SU-DHL-6 (cell line): Measurements from ENCODE around the gene RAB44.

Experiments used
- H2AFZ ChIP-seq: fragments of 200-600 bp; sonication (generic); 2 replicates; pipeline ENCODE4 v1.6.1; 2014; ENCODE audit warnings: low read depth, mild to moderate bottlenecking, moderate library complexity, mixed read lengths, antibody characterized with exemption, low read length; ENCODE audit not compliant: severe bottlenecking
- H3F3A ChIP-seq: fragments of 200-600 bp; shearing (Covaris generic); 2 replicates; pipeline ENCODE4 v1.6.0; 2016; ENCODE audit warnings: antibody characterized with exemption, mild to moderate bottlenecking; ENCODE audit not compliant: insufficient read depth
- H3K27ac ChIP-seq: fragments of 200-600 bp; sonication (generic); 2 replicates; pipeline ENCODE4 v1.5.1; 2016; ENCODE audit warnings: low read depth, mild to moderate bottlenecking, low read length, moderate library complexity, mixed read lengths
- H3K27me3 ChIP-seq: fragments of 200-600 bp; sonication (generic), shearing (Covaris generic); 2 replicates; pipeline ENCODE4 v1.6.0; 2014; ENCODE audit warnings: mild to moderate bottlenecking, low read length
- H3K36me3 ChIP-seq: fragments of 200-600 bp; sonication (generic); 2 replicates; pipeline ENCODE4 v1.6.1; 2014; ENCODE audit warnings: mild to moderate bottlenecking, low read length, mixed read lengths
- H3K4me2 ChIP-seq: fragments of 300-600, 200-600 bp; shearing (Covaris generic), sonication (generic); 2 replicates; pipeline ENCODE4 v1.6.0; 2014; ENCODE audit warnings: low read length, low read depth, mild to moderate bottlenecking; ENCODE audit not compliant: poor library complexity, severe bottlenecking
- H3K4me3 ChIP-seq: fragments of 200-600 bp; sonication (generic); 2 replicates; pipeline ENCODE4 v1.5.1; 2014; ENCODE audit warnings: antibody characterized with exemption, low read length, mild to moderate bottlenecking, mixed read lengths; ENCODE audit not compliant: insufficient read depth, poor library complexity, severe bottlenecking
- H3K79me2 ChIP-seq: fragments of 200-600 bp; sonication (generic); 2 replicates; pipeline ENCODE4 v1.6.1; 2014; ENCODE audit warnings: mild to moderate bottlenecking, low read length, moderate library complexity; ENCODE audit not compliant: insufficient read depth
- H3K9ac ChIP-seq: fragments of 200-600 bp; sonication (generic); 2 replicates; pipeline ENCODE4 v1.7.0; 2014; ENCODE audit warnings: mild to moderate bottlenecking, low read length
- H3K9me2 ChIP-seq: fragments of 200-600 bp; sonication (generic); replicated peaks from 2 replicates; pipeline ENCODE4 v1.6.1; 2014; ENCODE audit warnings: low read length; ENCODE audit not compliant: insufficient read depth
- H3K9me3 ChIP-seq: fragments of 200-600 bp; sonication (generic); 2 replicates; pipeline ENCODE4 v1.6.1; 2014; ENCODE audit warnings: low read length, mixed read lengths; ENCODE audit not compliant: insufficient read depth
- H4K20me1 ChIP-seq: fragments of 200-600 bp; sonication (generic); 2 replicates; pipeline ENCODE4 v1.6.1; 2014; ENCODE audit warnings: low read depth, mild to moderate bottlenecking, antibody characterized with exemption, low read length, moderate library complexity, mixed read lengths
- EZH2phosphoT487 ChIP-seq: fragments of 200-600 bp; sonication (generic), shearing (Covaris generic); conservative IDR thresholded peaks from 2 replicates; pipeline ENCODE4 v1.6.1; 2018; ENCODE audit warnings: mild to moderate bottlenecking, antibody characterized with exemption, low read length, moderate library complexity, mixed read lengths
- TF ChIP-seq, protein P1 (sequence below): fragments of 200-600 bp; sonication (generic); IDR thresholded peaks from one replicate; pipeline ENCODE4 v1.5.1; 2017; ENCODE audit warnings: antibody characterized with exemption, mild to moderate bottlenecking, low read length, moderate library complexity; ENCODE audit not compliant: insufficient read depth, poor library complexity, severe bottlenecking

The RAB44 gene

DNA sequence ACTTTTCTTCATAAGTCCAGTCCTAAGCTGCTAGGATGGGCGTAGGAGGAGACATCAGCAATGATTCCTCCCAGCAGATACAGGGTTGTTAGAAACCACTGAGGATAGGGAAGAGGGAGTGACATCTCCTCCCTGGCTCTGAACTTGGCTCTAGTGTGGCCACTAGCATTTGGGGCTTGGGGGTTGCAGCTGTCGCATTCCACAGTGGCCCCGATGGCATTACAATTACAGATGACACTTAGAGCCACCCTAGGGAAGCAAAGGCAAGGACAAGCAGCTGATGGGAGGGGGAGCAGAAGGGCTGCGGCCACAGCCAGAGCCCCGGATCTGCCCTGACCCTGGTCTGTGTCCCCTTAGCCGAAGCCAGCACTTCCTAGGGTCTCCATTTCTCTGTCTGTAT lies 28.6 kb upstream of the RAB44 start:
- H3K27ac ChIP-seq, result no peak overlapping the region
- H3K9me3 ChIP-seq, result no peaks in the 10 kb centered on the region
- H3K9ac ChIP-seq, result no peak overlapping the region
- H3K4me3 ChIP-seq, result no peak overlapping the region
- H3K79me2 ChIP-seq, result no peaks in the 10 kb centered on the region
- H2AFZ ChIP-seq, result no peak overlapping the region
- no peaks in the 10 kb centered on the region for H3K27me3 ChIP-seq
- no peak overlapping the region for H3K4me2 ChIP-seq
- H3F3A ChIP-seq, result peaks cover 7% of the 10 kb centered on the region
- TF ChIP-seq, protein P1, sequence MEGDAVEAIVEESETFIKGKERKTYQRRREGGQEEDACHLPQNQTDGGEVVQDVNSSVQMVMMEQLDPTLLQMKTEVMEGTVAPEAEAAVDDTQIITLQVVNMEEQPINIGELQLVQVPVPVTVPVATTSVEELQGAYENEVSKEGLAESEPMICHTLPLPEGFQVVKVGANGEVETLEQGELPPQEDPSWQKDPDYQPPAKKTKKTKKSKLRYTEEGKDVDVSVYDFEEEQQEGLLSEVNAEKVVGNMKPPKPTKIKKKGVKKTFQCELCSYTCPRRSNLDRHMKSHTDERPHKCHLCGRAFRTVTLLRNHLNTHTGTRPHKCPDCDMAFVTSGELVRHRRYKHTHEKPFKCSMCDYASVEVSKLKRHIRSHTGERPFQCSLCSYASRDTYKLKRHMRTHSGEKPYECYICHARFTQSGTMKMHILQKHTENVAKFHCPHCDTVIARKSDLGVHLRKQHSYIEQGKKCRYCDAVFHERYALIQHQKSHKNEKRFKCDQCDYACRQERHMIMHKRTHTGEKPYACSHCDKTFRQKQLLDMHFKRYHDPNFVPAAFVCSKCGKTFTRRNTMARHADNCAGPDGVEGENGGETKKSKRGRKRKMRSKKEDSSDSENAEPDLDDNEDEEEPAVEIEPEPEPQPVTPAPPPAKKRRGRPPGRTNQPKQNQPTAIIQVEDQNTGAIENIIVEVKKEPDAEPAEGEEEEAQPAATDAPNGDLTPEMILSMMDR, result no peak
- no peak for TF ChIP-seq EZH2phosphoT487
- H3K9me2 ChIP-seq, result no peaks in the 10 kb centered on the region
- no peaks in the 10 kb centered on the region for H4K20me1 ChIP-seq
- H3K36me3 ChIP-seq, result no peaks in the 10 kb centered on the region

DNA sequence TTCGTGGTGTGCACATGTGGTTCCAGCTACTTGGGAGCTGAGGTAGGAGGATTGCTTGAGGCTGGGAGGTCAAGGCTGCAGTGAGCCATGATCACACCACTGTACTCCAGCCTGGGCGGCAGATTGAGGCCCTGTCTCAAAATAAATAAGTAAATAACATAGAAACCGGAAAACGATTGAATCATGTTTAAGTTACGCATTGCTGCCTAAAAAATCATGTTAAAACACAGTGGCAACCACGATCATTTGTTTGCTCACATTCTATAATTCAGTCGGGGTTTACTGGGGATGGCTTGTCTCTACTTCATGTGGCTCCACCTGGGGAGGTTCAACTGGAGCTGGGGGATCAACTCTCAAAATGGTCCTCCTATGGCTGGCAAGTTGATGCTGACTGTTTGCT lies 27.4 kb upstream of the RAB44 start:
- TF ChIP-seq EZH2phosphoT487, result no peak
- TF ChIP-seq, protein P1, result no peak
- Histone ChIP-seq H3K9me2 (no peaks in the 10 kb centered on the region), H3K4me2 (no peak overlapping the region), H3K27me3 (no peaks in the 10 kb centered on the region), H3K27ac (no peak overlapping the region), H3K4me3 (no peak overlapping the region), H3K36me3 (no peaks in the 10 kb centered on the region), H3K79me2 (no peaks in the 10 kb centered on the region), H3K9me3 (no peaks in the 10 kb centered on the region), H2AFZ (no peak overlapping the region), H3K9ac (no peak overlapping the region), H3F3A (0 out of 2 replicates have a peak, but pooled peaks cover 5% of the 10 kb centered on the region), H4K20me1 (no peaks in the 10 kb centered on the region)

DNA sequence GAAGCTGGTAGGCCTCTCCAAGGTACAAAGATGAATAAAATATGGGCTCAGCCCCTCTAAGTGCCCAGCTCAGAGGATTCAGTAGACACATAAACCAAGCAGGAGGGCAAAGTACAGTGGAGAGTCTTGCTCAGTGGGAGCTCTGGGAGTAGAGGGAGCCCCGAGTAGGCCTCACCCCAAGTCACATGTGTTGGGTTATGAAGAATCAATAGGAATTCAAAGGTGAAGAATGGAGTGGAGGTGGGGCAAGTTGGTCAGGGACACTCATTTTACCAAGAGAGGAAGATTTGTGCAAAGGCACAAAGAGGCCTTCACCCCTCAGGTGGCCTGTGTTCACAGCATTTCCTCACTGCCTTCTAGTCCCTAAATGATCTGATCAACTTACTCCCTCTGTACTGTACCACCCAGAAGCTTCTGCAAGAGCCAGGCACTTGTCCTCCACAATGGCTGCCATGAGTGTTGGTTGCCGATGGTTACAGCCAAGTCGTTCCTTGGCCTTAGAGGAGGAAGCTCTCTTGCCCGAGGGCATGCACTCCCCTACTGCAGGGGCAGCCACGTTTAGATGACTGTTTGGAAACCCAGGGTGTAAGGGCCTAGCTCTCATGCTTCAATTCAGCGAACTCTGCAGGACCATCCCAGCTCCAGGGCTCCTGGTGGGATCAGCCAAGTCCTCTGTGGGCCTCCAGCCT lies 25.8 kb upstream of the RAB44 start:
- H2AFZ ChIP-seq, result no peak overlapping the region
- no peak overlapping the region for H3K4me2 ChIP-seq
- H4K20me1 ChIP-seq, result no peaks in the 10 kb centered on the region
- no peak overlapping the region for H3K9ac ChIP-seq
- no peak overlapping the region for H3K27ac ChIP-seq
- no peaks in the 10 kb centered on the region for H3K36me3 ChIP-seq
- no peak overlapping the region for H3K4me3 ChIP-seq
- no peaks in the 10 kb centered on the region for H3K27me3 ChIP-seq
- no peaks in the 10 kb centered on the region for H3K9me3 ChIP-seq
- H3F3A ChIP-seq, result 0 out of 2 replicates have a peak, but pooled peaks cover under 1% of the 10 kb centered on the region
- no peaks in the 10 kb centered on the region for H3K9me2 ChIP-seq
- TF ChIP-seq, protein P1, result no peak
- no peak for TF ChIP-seq EZH2phosphoT487
- H3K79me2 ChIP-seq, result no peaks in the 10 kb centered on the region
